Hepatocyte (in vitro differentiated cells): Measurements from ENCODE around the gene NDEL1.

Experiments
- EZH2 ChIP-seq: fragments of 200-600 bp; sonication (generic); IDR thresholded peaks from 2 replicates; pipeline ENCODE4 v1.6.1; 2016; ENCODE audit warnings: antibody characterized with exemption, mild to moderate bottlenecking, borderline replicate concordance
- EZH2phosphoT487 ChIP-seq: fragments of 200-600 bp; sonication (generic); IDR thresholded peaks from one replicate; pipeline ENCODE4 v1.6.1; 2018; ENCODE audit warnings: antibody characterized with exemption, mild to moderate bottlenecking, low read depth, moderate library complexity; ENCODE audit not compliant: unreplicated experiment, severe bottlenecking
- TF ChIP-seq, protein P1 (sequence below): fragments of 200-600 bp; sonication (generic); IDR thresholded peaks from 2 replicates; pipeline ENCODE4 v1.5.1; 2016; ENCODE audit warnings: antibody characterized with exemption, mild to moderate bottlenecking; ENCODE audit not compliant: poor library complexity

GRCh38 chr17:8453326-8453725 lies 17.6 kb downstream of the NDEL1 start:
- no peak for TF ChIP-seq EZH2phosphoT487
- TF ChIP-seq, protein P1, sequence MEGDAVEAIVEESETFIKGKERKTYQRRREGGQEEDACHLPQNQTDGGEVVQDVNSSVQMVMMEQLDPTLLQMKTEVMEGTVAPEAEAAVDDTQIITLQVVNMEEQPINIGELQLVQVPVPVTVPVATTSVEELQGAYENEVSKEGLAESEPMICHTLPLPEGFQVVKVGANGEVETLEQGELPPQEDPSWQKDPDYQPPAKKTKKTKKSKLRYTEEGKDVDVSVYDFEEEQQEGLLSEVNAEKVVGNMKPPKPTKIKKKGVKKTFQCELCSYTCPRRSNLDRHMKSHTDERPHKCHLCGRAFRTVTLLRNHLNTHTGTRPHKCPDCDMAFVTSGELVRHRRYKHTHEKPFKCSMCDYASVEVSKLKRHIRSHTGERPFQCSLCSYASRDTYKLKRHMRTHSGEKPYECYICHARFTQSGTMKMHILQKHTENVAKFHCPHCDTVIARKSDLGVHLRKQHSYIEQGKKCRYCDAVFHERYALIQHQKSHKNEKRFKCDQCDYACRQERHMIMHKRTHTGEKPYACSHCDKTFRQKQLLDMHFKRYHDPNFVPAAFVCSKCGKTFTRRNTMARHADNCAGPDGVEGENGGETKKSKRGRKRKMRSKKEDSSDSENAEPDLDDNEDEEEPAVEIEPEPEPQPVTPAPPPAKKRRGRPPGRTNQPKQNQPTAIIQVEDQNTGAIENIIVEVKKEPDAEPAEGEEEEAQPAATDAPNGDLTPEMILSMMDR: no peak
- no peak for TF ChIP-seq EZH2
